Thoracic aorta (tissue), 2 donors: ENCODE results near the gene TUSC7. TPM values are rescaled to one million over a fixed set of nuclear protein-coding genes. Genes with fewer than 3 reads are reported as not detected.

ENCODE experiments used
- ATAC-seq: fragments of 150-250 bp; one replicate; pipeline ENCODE4 v1.8.0; 2017; ENCODE audit warnings: low read depth; ENCODE audit not compliant: insufficient number of reproducible peaks, low FRiP score
- DNase-seq: peaks from one replicate; pipeline ENCODE4 v3.0.0-alpha.2; 2020; ENCODE audit warnings: low spot score
- H3K27ac ChIP-seq, 2 donors: fragments of 200-600 bp; sonication (generic); 1 replicate in 1 of 2; 2 replicates in 1 of 2; pipeline ENCODE4 v1.5.1; 2016; ENCODE audit warnings: mild to moderate bottlenecking in 2 of 2, moderate library complexity in 2 of 2
- H3K27me3 ChIP-seq: fragments of 200-600 bp; sonication (generic); replicated peaks from 2 replicates; pipeline ENCODE4 v1.6.0; 2016; ENCODE audit warnings: mild to moderate bottlenecking; ENCODE audit not compliant: insufficient read depth
- H3K36me3 ChIP-seq: fragments of 200-600 bp; sonication (generic); one replicate; pipeline ENCODE4 v1.5.1; 2016
- H3K4me1 ChIP-seq, 2 donors: fragments of 200-600 bp; sonication (generic); 1 replicate in 1 of 2; 2 replicates in 1 of 2; pipeline versions ENCODE4 v1.5.1 to v1.6.0; 2016; ENCODE audit warnings: low read depth in 2 of 2, mild to moderate bottlenecking in 1 of 2; ENCODE audit not compliant: control insufficient read depth in 1 of 2
- H3K4me3 ChIP-seq: fragments of 200-600 bp; sonication (generic); 2 replicates; pipeline ENCODE4 v1.5.1; 2016; ENCODE audit warnings: mild to moderate bottlenecking
- H3K9me3 ChIP-seq: fragments of 200-600 bp; sonication (generic); 2 replicates; pipeline ENCODE4 v1.5.1; 2016
- total RNA-seq, 2 donors: library from RNA; depleted of rRNA; stranded (reverse); fragments of >200 nt; gene quantifications; one replicate each; pipeline versions ENCODE4 v1.1.0 to v1.2.3, GENCODE V29; 2016
- TF ChIP-seq, protein P1 (sequence below): fragments of 200-600 bp; sonication (generic); IDR thresholded peaks from one replicate; pipeline ENCODE4 v1.5.1; 2019; ENCODE audit warnings: antibody characterized with exemption

TUSC7 gene
- total RNA-seq, 2 donors from 2014 or later = not detected

DNA sequence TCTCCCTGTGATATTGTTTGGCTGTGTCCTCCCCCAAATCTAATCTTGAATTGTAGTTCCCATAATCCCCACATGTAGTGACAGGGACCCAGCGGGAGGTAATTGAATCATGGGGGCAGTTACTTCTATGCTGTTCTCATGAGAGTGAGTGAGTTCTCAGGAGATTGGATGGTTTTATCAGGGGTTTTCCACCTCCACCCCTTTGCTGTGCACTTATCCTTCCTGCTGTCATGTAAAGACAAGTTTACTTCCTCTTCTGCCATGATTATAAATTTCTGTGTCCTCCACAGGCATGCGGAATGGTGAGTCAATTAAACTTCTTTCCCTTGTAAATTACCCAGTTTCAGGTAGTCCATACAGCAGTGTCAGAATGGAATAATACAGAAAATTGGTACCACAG, 24.7 kb downstream of the TUSC7 start:
- ATAC-seq = no peak

DNA sequence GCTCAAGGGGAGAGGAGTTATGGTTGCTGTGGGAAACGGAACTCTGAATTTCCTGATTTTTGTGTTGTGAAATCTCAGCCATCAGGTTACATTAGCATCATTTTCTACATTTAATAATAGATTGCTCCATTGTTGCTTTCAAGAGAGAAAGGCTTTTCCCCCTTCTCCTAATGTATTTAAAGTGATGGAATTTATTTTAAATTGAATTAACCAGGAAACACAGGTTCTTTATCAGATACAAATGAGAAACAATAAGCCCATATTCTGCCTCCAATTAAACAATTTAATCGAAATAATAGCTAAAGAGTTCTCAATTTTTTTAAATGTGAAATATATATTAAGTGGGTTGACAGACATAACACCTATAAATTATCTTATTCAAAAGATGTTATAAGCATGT, 30.1 kb downstream of the TUSC7 start:
- H3K36me3 ChIP-seq = no peaks in the 10 kb centered on the region
- H3K27me3 ChIP-seq = no peaks in the 10 kb centered on the region
- no peak overlapping the region for H3K4me3 ChIP-seq
- TF ChIP-seq, protein P1, sequence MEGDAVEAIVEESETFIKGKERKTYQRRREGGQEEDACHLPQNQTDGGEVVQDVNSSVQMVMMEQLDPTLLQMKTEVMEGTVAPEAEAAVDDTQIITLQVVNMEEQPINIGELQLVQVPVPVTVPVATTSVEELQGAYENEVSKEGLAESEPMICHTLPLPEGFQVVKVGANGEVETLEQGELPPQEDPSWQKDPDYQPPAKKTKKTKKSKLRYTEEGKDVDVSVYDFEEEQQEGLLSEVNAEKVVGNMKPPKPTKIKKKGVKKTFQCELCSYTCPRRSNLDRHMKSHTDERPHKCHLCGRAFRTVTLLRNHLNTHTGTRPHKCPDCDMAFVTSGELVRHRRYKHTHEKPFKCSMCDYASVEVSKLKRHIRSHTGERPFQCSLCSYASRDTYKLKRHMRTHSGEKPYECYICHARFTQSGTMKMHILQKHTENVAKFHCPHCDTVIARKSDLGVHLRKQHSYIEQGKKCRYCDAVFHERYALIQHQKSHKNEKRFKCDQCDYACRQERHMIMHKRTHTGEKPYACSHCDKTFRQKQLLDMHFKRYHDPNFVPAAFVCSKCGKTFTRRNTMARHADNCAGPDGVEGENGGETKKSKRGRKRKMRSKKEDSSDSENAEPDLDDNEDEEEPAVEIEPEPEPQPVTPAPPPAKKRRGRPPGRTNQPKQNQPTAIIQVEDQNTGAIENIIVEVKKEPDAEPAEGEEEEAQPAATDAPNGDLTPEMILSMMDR = no peak
- no peak for DNase-seq
- H3K27ac ChIP-seq = no peak overlapping the region
- ATAC-seq = no peak
- no peaks in the 10 kb centered on the region for H3K4me1 ChIP-seq
- no peaks in the 10 kb centered on the region for H3K9me3 ChIP-seq

More for the DNA sequence above, 24.7 kb downstream of the TUSC7 start:
- DNase-seq = no peak
- H3K27ac ChIP-seq = no peak overlapping the region
- TF ChIP-seq, protein P1 = no peak
- H3K9me3 ChIP-seq = no peaks in the 10 kb centered on the region
- no peaks in the 10 kb centered on the region for H3K4me1 ChIP-seq
- no peaks in the 10 kb centered on the region for H3K27me3 ChIP-seq
- H3K36me3 ChIP-seq = no peaks in the 10 kb centered on the region
- H3K4me3 ChIP-seq = no peak overlapping the region

DNA sequence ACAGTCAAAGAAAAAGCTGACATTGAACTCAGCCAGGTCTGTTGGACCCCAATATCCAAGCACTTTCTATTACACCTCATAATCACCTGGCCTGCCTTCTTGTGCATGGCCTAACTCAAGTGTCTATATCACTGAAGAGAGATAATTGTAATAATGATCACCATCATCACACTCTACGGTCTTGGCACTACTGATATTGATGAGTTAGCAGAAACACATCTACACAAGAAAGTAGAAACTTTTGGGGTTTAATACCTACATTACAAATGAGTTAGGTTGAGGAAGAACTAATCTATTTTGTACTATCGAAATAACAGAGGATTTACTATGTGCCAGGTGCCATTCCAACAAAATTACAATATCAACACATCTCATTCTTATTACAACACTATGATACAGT, 30.7 kb downstream of the TUSC7 start:
- Histone ChIP-seq H3K4me1 (no peaks in the 10 kb centered on the region), H3K36me3 (no peaks in the 10 kb centered on the region), H3K4me3 (no peak overlapping the region), H3K9me3 (no peaks in the 10 kb centered on the region), H3K27me3 (no peaks in the 10 kb centered on the region), H3K27ac (no peak overlapping the region)
- TF ChIP-seq, protein P1 = no peak
- DNase-seq (no peak), ATAC-seq (no peak)

DNA sequence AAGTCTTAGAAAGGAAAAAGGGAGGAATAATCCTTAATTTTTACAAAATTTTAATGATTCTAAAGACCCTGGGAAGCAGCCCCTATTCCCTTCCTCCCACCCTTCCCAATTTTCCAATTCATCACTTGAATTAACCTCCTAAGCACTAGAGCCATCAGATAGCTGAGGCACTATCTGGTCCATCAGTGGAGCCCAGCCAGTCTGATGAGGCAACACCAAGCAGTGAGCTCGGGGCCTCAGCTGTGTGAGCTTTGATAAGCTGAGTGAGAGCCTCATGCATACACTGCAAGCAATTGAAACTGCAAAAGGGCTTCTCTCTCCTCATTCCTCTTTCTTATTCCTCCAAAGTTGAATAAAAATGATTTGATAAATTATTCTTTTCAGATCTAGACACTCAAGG, 31.9 kb downstream of the TUSC7 start:
- no peaks in the 10 kb centered on the region for H3K36me3 ChIP-seq
- DNase-seq = no peak
- no peaks in the 10 kb centered on the region for H3K9me3 ChIP-seq
- no peaks in the 10 kb centered on the region for H3K27me3 ChIP-seq
- no peak overlapping the region for H3K27ac ChIP-seq
- no peaks in the 10 kb centered on the region for H3K4me1 ChIP-seq
- TF ChIP-seq, protein P1 = no peak
- no peak overlapping the region for H3K4me3 ChIP-seq
- no peak for ATAC-seq

DNA sequence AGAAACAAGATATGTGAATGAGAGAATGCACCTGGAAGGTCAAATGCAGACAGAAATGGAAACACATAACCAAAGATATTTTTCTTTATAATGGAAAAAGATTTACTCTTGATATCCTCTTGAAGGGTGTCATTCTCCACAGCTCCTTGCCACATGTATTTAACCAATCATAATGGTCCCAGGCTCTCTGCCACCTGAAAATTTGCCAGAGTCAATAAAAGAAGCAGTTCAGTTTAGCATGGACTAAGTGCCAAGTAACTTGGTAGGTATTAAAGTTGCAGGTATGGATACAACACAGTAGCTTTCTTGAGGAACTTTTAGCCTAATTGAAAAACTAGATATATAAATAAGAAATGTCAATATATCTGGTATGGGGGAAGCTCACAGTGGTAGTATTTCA, 33.5 kb downstream of the TUSC7 start:
- H3K27me3 ChIP-seq = no peaks in the 10 kb centered on the region
- no peak for DNase-seq
- TF ChIP-seq, protein P1 = no peak
- H3K27ac ChIP-seq = no peak overlapping the region
- no peaks in the 10 kb centered on the region for H3K9me3 ChIP-seq
- ATAC-seq = no peak
- H3K36me3 ChIP-seq = no peaks in the 10 kb centered on the region
- H3K4me3 ChIP-seq = no peak overlapping the region
- no peaks in the 10 kb centered on the region for H3K4me1 ChIP-seq
